GM18858 (cell line): ENCODE data around the gene GPX4.

ENCODE experiments used
- ATAC-seq: cut with Tn5 transposase; IDR thresholded peaks from one replicate; pipeline ENCODE4 v1.9.1; 2021; ENCODE audit not compliant: unreplicated experiment

GPX4 gene

GRCh38 chr19:1084024-1084868 is 19.5 kb upstream of the GPX4 start:
- ATAC-seq: no peak

GRCh38 chr19:1085053-1085658 is 18.6 kb upstream of the GPX4 start:
- no peak for ATAC-seq

GRCh38 chr19:1085676-1086442 is 17.9 kb upstream of the GPX4 start:
- ATAC-seq: no peak

GRCh38 chr19:1086613-1087012 is 17.2 kb upstream of the GPX4 start:
- ATAC-seq: no peak

DNA sequence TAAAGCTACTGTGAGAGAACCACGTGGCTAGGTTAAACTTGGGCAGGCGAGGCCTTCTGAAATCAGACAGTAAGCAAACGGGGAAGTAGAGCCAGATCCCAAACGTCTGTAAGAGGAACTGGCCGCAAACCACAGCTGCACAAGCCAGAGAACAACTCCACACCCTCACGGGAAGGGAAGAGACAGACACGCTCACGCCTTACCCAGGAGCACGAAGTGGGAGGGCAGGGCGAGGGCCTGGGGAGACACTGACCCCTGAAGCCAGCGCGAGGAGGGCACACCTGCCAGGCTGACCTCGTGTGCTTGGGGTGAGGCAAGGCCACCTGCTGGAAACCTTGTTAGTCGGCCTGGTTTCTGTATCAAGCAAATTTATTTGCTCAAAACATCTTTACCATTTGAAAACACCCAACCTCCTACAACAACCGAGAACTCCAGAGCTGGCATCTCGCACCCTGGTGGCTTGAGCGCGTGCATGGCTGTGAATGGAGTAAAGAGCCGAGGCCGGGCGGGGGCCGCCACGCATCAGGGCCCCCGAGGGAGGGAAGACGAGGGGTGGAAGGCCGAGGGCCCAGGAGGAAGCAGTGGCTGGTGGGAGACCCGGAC is 15.9 kb upstream of the GPX4 start:
- ATAC-seq: no peak

DNA sequence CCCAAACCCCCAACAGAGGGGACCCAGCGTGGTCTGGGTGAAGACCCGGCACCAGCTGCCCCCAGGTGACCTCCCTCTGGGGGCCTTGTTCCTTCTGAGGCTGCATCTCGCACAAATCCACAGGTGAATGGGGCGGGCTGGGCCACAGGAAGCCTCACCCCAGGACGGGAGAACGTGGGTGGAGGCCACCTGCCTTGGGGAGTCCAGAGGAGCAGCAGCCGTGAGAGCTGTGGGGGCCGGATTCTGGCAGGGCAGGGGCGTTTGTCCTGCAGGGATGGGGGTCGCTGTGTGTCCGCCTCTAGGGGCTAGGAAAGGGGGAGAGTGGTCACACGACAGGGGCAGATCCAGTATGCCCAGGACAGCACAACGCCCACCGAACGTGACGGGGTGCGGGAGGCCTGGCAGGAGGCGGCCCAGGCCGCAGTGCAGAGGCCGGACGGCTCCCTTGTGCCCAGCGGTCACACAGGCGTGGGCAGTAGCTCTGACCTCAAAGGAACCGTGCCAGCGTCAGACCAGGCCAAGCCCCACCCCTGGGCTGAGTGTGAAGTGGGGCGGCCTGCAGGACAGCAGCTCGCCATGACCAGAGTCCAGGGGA is 15.3 kb upstream of the GPX4 start:
- no peak for ATAC-seq

DNA sequence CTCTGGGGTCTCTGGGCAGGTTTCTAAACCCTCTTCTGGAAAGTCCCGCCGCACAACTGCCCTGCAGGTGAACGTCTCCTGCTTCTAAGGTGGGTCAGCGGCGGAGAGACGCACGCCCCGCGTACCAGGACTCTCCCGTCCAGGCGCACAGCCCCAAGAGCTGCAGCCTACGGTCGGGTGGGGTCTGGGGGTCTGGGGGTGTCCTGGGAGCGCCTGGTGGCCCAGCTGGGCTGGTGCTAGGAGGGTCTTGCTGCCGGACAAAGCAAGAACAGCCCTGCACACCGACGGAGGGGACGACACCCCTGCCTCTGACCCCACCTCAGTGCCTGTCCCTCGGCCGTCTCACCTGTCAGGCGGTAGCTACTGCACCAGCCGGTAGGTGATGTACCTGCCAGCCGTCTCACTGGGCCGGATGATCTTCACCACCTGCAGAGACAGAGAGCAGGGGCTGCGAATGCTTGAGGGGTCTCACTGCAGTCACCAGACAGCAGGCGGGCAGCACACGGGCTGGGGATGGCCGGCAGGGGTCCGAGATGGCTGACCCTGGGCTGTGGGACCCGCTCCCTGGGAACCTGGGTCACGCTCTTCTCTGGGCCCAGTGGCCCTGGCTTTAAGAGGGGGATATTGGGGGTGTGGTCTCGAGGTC is 14.5 kb upstream of the GPX4 start:
- no peak for ATAC-seq

GRCh38 chr19:1089891-1090290 is 13.9 kb upstream of the GPX4 start:
- no peak for ATAC-seq

DNA sequence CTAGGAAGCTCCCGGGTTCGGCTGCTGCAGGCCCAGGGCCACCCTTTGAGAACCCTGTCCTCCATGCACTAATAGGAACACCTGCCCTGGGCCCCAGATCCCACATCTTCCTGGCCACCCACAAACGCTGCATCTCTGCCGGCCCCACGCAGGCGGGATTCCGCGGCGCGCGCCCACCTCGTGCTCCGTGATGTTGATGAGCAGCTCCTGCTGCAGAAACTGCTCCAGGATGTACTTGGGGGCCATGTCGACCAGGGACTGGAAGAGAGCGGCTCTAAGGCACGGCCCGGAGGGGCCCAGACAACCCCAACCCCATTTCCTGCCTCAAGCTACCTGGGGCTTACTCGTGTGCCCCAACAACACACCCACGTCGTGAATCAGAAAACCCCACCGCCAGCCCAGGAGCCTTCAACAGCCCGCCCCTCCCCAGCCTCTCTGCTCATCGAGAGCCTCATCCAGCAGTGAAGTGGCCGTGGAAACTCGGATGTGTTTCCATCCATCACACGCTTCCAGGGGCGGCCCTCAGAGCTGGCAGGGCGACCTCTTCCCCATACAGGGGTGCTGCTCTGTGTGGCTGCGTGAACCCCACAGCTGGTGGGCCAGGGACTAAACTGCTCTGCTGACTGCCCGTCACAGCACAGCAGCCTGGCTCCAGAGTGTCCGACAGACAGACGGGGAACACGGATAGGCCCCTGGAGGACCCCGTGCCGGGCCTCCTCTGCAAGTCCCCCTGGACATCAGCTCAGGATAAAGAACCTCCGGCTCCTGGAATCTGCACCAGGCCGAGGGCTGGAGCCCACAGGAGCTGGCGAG is 12.9 kb upstream of the GPX4 start:
- no peak for ATAC-seq

GRCh38 chr19:1091544-1092175 is 12.1 kb upstream of the GPX4 start:
- ATAC-seq: no peak

DNA sequence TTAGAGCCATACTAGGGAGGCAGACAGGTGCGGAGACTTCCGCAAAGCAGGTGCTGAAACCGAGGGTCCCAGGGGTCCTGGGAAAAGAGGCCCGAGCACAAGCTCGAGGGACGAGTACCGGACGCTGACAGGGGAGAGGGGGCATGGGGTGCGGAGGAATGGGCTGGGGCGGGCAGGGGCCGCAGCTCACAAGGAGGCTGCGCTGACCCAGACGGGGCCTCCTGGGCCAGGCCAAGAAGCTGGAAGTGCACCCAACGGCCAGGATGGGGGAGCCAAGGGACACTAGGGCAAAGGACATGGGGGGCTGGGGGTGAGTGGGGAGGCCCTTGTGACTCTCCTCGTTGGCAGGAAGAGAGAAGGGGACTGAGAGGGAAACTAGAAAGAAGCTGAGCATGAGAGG is 10.5 kb upstream of the GPX4 start:
- no peak for ATAC-seq

- ATAC-seq: no peak
Observed at GRCh38 chr19:1093811-1094553, 9.8 kb upstream of the GPX4 start.

DNA sequence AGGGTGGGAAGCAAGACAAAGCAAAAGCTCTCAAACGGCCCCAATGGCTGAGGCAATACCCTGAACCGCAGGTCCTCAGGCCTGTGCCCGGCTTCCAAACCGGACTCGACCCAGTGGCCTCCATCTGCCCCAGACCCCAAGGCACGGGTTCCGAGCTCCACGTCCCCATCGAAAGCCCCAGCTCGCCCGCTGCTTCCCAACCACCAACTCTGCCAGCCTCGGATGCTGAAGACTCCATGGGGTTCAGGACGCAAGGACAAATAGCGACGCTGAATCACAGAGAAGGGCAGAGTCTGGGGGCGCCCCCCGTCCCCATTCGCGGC is 9.2 kb upstream of the GPX4 start:
- ATAC-seq: no peak

DNA sequence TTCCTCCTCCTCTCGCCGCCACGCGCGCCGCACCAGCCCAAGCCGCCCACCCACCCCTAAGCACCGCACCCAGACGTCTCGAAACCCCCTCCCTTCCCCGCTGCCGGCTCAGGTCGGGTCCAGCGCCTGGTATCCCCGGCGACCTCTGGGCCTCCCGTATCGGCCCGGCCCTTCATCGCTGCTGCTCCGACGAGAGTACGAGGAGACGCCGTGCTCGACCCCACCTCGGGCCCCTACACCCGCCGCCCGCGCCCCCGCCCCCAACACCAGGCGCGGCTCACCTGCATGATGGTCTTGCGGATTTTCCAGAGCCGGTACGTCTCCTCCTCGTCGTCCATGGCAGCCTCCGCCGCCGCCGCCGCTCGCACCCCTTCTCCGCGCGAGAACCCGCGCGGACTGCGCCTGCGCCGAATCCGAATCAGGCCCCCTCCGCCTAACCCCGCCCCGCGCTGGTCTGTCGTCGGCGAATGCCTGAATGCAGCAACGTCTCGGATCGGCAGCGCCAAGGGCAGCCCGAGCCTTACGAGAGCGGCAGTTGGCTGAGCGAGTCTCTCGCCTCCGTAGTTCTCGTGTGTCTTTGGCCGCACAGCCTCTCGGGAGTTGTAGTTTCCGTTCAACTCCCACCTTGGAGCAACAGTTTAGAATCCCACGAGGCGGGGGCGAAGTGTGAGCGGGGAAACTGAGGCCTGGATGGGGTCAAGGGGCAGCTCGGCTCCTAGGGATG is 8.7 kb upstream of the GPX4 start, which contains the start of gene POLR2E:
TSS of gene POLR2E (minus strand) at position 398 of the 724 bp plus-strand sequence. CDS start at position 338, 60 bp downstream.
- ATAC-seq: peak; percentile 73

DNA sequence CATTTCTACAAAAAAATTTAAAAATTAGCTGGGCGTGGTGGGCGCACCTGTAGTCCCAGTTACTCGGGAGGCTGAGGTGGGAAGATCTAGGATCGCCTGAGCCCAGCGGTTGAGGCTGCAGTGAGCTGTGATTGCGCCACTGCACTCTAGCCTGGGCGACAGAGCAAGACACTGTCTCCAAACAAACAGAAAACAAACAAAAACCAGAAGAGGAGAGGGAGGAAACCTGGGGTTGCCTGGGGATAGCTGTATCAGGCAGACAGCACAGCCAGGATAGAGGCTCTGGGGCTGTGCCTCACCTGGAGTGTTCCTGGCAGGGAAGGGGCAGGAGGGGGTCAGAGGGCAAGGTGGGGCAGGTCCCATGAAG is 6.0 kb upstream of the GPX4 start:
- no peak for ATAC-seq

GRCh38 chr19:1098177-1099051 is 5.4 kb upstream of the GPX4 start:
- ATAC-seq: no peak

DNA sequence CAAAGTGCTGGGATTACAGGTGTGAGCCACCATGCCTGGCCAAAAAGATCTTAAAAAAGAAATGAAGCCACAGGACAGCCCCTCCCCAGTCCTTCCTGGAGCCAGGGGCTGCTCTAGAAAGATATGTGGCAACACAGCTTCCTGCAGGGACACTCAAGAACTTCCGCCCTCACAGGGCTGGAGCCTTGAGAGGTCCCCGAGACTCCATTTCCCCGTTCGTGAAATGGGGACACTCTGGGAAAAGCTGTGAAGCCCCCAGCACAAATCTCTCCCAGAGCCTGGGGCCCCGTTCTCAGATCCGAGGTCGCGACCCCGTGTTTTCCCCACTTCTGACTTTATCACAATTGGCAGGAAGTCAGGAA is 2.5 kb upstream of the GPX4 start:
- ATAC-seq: no peak
